Fibroblast of upper back skin (primary cell): Measurements from ENCODE around the gene AIMP2.
"Not testable (repeated sequence)": the region's sequence is repeated elsewhere in the genome, so short reads cannot be mapped to it uniquely, and the experiment has no call there.

ENCODE experiments used
- DNase-seq: peaks from one replicate; pipeline ENCODE4 v3.0.0-alpha.2; 2013

AIMP2 gene

GRCh38 chr7:6026820-6027311 is 17.8 kb downstream of the AIMP2 start:
- no peak for DNase-seq

- no peak for DNase-seq
These were observed 18.8 kb downstream of the AIMP2 start for GRCh38 chr7:6027806-6028365.

GRCh38 chr7:6028563-6028962 is 19.5 kb downstream of the AIMP2 start:
- DNase-seq = no peak

GRCh38 chr7:6030988-6031387 is 21.9 kb downstream of the AIMP2 start, which contains the start of gene ANKRD61:
TSS of gene ANKRD61 (plus strand) at chr7:6031376. CDS start at chr7:6031376, 0 bp downstream.
- DNase-seq = no peak

- DNase-seq = no peak
These were observed 22.5 kb downstream of the AIMP2 start for GRCh38 chr7:6031567-6031966.

- no peak for DNase-seq
These were observed 23.1 kb downstream of the AIMP2 start for GRCh38 chr7:6032167-6032566.

GRCh38 chr7:6032641-6033040 is 23.6 kb downstream of the AIMP2 start:
- DNase-seq = no peak

- DNase-seq = no peak
These were observed 26.1 kb downstream of the AIMP2 start for GRCh38 chr7:6035165-6035564.

- DNase-seq = no peak
These were observed 26.6 kb downstream of the AIMP2 start for GRCh38 chr7:6035686-6036085.

GRCh38 chr7:6049780-6050179 is 40.7 kb downstream of the AIMP2 start:
- DNase-seq = no peak

- DNase-seq = not testable (repeated sequence)
These were observed 42.1 kb downstream of the AIMP2 start for GRCh38 chr7:6051185-6051584.

- DNase-seq = no peak
These were observed 47.5 kb downstream of the AIMP2 start for GRCh38 chr7:6056616-6057015.

GRCh38 chr7:6057316-6058129 is 48.5 kb downstream of the AIMP2 start:
- DNase-seq = peak; percentile 4

- not testable (repeated sequence) for DNase-seq
These were observed 50.9 kb downstream of the AIMP2 start for GRCh38 chr7:6059941-6060340.

GRCh38 chr7:6071406-6071805 is 62.3 kb downstream of the AIMP2 start:
- no peak for DNase-seq
